ENCODE results near the gene STAG3. TPM values are rescaled to one million over a fixed set of nuclear protein-coding genes. Genes with fewer than 3 reads are reported as not detected.

Gene STAG3
- total and polyA plus RNA-seq, 9 of the 15 experiments (the other 6 are each of a cell fraction or from before 2014, with no cell fraction given): 0.54 to 2.5 (median 1.7) TPM

- TF ChIP-seq ZNF766 (CRISPR knock-in tag; conservative IDR thresholded peaks at IDR 0.05) (no peak), KDM5B (IDR thresholded peaks at IDR 0.05; ENCODE audit: insufficient replicate concordance, low read depth, low read length) (no peak), HES1 (IDR thresholded peaks at IDR 0.05; ENCODE audit: low read depth) (no peak), SRF (CRISPR knock-in tag; IDR thresholded peaks at IDR 0.05) (no peak), SP1 (CRISPR knock-in tag; IDR thresholded peaks at IDR 0.05) (no peak), TAL1 (IDR thresholded peaks at IDR 0.05) (no peak), PRDM10 (IDR thresholded peaks at IDR 0.05; ENCODE audit: partially characterized antibody) (peak; percentile 91), TAF1 (IDR thresholded peaks at IDR 0.05; ENCODE audit: control insufficient read depth, extremely low read depth, insufficient read depth, low read length, severe bottlenecking) (no peak), DDX20 (tag; IDR thresholded peaks at IDR 0.05; ENCODE audit: low read depth) (no peak), TEAD1 (CRISPR knock-in tag; IDR thresholded peaks at IDR 0.05) (0 out of 4 replicates have a peak, but pooled peaks of 1 of the 2 experiments have one; percentile 48), ZNF764 (CRISPR knock-in tag; IDR thresholded peaks at IDR 0.05; ENCODE audit: low read depth) (no peak), FOXK1 (CRISPR knock-in tag; IDR thresholded peaks at IDR 0.05; ENCODE audit: borderline replicate concordance) (no peak), ATF4 (CRISPR knock-in tag; IDR thresholded peaks at IDR 0.05) (peak; percentile 9; the same call in 1 of the 2 replicates), TCF7L2 (IDR thresholded peaks at IDR 0.05; ENCODE audit: low read depth, low read length) (no peak), PKNOX1 (IDR thresholded peaks at IDR 0.05) (peak; percentile 60), NR2C2 (CRISPR knock-in tag; IDR thresholded peaks at IDR 0.05) (no peak), NR2C2 (tag; IDR thresholded peaks at IDR 0.05) (0 out of 2 replicates have a peak, but pooled peaks have one; percentile 9), SMC3 (conservative IDR thresholded peaks at IDR 0.05; ENCODE audit: insufficient read depth, low read depth, low read length) (no peak), THAP7 (CRISPR knock-in tag; IDR thresholded peaks at IDR 0.05) (no peak)
These were observed 31.2 kb downstream of the STAG3 start (continued) for GRCh38 chr7:100208911-100209408.

All from K562 (cell line).